Spleen (tissue), 7 donors: Measurements from ENCODE around the gene FOXO6.

ENCODE experiments used
- CTCF ChIP-seq, 11 experiments: fragments of 200-600 bp in 7 of 11; fragments of 450-650 bp in 4 of 11; sonication (generic) in 4 of 11; IDR thresholded peaks in 8 of 11; conservative IDR thresholded peaks in 3 of 11; 1 replicate in 7 of 11; 2 replicates in 4 of 11; pipeline versions ENCODE4 v1.4.0 to v1.8.0; 2016 to 2021; ENCODE audit warnings: antibody characterized with exemption in 11 of 11, inconsistent platforms in 4 of 11, mild to moderate bottlenecking in 1 of 11
- POLR2A ChIP-seq, 3 donors: fragments of 450-650 bp; IDR thresholded peaks; one replicate each; pipeline ENCODE4 v1.5.1; 2017; ENCODE audit warnings: antibody characterized with exemption in 3 of 3, mild to moderate bottlenecking in 1 of 3
- POLR2AphosphoS5 ChIP-seq, 3 donors: sonication (generic); formaldehyde crosslinking; IDR thresholded peaks; one replicate each; pipeline ENCODE4 v1.5.1; 2017; ENCODE audit warnings: antibody characterized with exemption in 3 of 3
- donor health status: DM: no; HTN: no; CAD: no; lungs with moderate emphysema.
- donor health status: DM: no; HTN: no; CAD: no.
- donor health status: DM: no; HTN: no; CAD: no.

- TF ChIP-seq POLR2A (IDR thresholded peaks at IDR 0.05) (no peak), CTCF (IDR thresholded peaks at IDR 0.05 in 8 of 11, conservative IDR thresholded peaks at IDR 0.05 in 3 of 11) (no peak), POLR2AphosphoS5 (IDR thresholded peaks at IDR 0.05) (no peak)
These were observed 22.0 kb downstream of the FOXO6 start for GRCh38 chr1:41383094-41383852.
